Measurements from ENCODE around the gene CLSTN2. TPM values are rescaled to one million over a fixed set of nuclear protein-coding genes. Genes with fewer than 3 reads are reported as not detected.

The CLSTN2 gene
- total and polyA plus RNA-seq, 10 donors = 0.02 to 0.22 (median 0.13) TPM; not detected in 1

DNA sequence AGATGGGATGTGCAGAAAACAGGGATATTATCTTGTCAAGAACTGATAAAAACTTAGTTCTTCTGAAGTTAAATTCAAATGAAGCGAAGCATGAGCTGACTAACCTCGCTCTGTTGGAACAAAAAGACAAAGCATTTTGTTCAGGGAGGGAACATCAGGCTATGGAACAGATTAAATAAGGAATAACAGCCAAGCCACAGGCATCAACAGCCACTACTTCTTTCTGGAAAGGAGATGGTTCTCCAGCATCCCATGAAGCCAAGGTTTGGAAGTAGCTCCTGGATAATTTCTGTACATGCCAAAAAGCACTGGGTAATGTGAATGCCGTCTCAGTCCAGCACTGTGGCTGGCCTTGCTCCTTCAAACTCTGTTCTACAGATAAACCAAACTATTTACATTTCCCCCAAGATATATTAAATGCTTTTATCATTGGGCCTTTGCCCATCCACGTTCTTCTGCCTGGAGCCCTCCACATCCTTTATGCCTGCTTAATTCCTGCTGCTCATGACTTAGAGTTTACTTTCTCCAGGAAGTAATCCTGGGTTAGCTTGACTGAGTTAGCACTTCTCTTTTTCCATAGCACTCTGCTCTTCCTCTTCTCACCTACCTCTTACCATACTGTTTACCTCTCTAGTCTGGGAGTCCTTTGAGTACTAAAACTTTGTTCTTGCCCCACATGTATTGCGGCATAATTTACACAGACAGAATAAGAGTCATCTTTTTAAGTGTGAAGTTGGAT is 232.0 kb downstream of the CLSTN2 start:
- intact Hi-C loops (cut with DNase I; ENCODE audit: low total_unique reads) = no loop called here
- no peak overlapping the region for H3K4me3 ChIP-seq
- no peak overlapping the region for H3K27ac ChIP-seq
- H3K4me1 ChIP-seq = no peaks in the 10 kb centered on the region
- DNase-seq = no peak
- H3K9me3 ChIP-seq = peaks cover 0 to 10% (median 0%) of the 10 kb centered on the region in 8 donors
- no peaks in the 10 kb centered on the region for H3K36me3 ChIP-seq
- no peaks in the 10 kb centered on the region for H3K27me3 ChIP-seq (replicated peaks in 1 of 7)
- 77 to 87% (median 79%) methylated on average over 4 to 5 of the region's 5 CpGs for WGBS, 5 donors
- TF ChIP-seq, protein P1, sequence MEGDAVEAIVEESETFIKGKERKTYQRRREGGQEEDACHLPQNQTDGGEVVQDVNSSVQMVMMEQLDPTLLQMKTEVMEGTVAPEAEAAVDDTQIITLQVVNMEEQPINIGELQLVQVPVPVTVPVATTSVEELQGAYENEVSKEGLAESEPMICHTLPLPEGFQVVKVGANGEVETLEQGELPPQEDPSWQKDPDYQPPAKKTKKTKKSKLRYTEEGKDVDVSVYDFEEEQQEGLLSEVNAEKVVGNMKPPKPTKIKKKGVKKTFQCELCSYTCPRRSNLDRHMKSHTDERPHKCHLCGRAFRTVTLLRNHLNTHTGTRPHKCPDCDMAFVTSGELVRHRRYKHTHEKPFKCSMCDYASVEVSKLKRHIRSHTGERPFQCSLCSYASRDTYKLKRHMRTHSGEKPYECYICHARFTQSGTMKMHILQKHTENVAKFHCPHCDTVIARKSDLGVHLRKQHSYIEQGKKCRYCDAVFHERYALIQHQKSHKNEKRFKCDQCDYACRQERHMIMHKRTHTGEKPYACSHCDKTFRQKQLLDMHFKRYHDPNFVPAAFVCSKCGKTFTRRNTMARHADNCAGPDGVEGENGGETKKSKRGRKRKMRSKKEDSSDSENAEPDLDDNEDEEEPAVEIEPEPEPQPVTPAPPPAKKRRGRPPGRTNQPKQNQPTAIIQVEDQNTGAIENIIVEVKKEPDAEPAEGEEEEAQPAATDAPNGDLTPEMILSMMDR (IDR thresholded peaks at IDR 0.05 in 8 of 11, conservative IDR thresholded peaks at IDR 0.05 in 3 of 11) = no peak
- TF ChIP-seq POLR2AphosphoS5 (IDR thresholded peaks at IDR 0.05) = no peak
- TF ChIP-seq POLR2A (IDR thresholded peaks at IDR 0.05) = no peak

DNA sequence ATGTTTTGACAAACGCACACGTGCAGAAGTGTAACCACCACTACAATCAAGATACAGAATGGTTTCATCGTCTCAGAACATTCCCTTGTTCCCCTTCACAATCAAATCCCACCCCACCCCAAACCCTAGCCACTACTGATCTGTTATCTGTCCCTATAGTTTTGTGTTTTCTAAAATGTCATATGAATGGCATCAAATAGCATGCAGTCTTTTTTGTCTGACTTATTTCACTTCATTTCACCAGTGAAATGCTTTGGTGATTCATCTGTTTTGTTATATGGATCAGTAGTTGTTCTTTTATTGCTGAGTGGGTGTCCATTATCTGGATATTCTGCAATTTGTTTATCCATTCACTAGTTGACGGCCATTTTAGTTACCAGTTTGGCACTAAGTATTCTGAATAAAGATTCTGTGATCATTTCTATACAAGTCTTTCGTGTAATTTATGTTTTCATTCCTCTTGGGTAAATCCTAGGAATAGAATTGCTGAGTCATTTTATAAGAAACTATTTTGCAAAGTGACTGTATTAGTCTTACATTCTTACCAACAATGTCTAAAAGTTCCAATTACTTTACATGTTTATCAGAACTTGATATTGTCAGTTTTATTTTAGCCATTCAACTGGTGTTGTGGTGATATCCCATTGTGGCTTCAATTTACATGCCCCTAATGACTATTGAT is 232.8 kb downstream of the CLSTN2 start:
- Histone ChIP-seq H3K27me3 (replicated peaks in 1 of 7) (no peaks in the 10 kb centered on the region), H3K36me3 (no peaks in the 10 kb centered on the region), H3K4me1 (no peaks in the 10 kb centered on the region), H3K4me3 (no peak overlapping the region), H3K27ac (no peak overlapping the region), H3K9me3 (peaks cover 0 to 10% (median 0%) of the 10 kb centered on the region in 8 donors)
- DNase-seq = no peak
- 82 to 89% (median 84%) methylated on average over 5 of the region's 5 CpGs for WGBS, 5 donors
- TF ChIP-seq, protein P1 (IDR thresholded peaks at IDR 0.05 in 8 of 11, conservative IDR thresholded peaks at IDR 0.05 in 3 of 11) = no peak
- TF ChIP-seq POLR2A (IDR thresholded peaks at IDR 0.05) = no peak
- no peak for TF ChIP-seq POLR2AphosphoS5 (IDR thresholded peaks at IDR 0.05)
- intact Hi-C loops (cut with DNase I; ENCODE audit: low total_unique reads) = no loop called here

DNA sequence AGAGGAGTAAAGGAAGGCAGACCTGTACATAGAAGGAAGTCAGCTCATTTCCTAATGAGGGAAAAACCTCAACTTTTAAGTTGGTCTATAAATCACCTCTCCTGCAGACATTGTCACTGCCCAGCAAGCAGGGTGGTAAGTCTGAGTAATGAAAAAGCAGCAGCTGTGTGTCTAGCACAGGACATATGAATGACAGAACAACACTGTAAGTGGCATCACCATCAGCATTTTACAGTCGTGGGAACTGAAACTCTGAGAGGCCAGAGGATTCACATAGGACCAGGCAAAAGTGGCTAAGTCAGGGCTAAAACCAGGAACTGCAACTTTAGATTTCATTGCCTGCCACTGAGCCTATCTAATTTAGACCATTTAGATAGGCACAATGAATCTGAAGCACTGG is 235.6 kb downstream of the CLSTN2 start:
- 0 to 44% (median 13%) methylated on average over 1 of the region's 1 CpG for WGBS, 5 donors
- Histone ChIP-seq H3K27me3 (replicated peaks in 1 of 7) (no peaks in the 10 kb centered on the region), H3K4me1 (no peaks in the 10 kb centered on the region), H3K36me3 (no peaks in the 10 kb centered on the region), H3K9me3 (peaks cover 0 to 10% (median 0%) of the 10 kb centered on the region in 8 donors), H3K27ac (no peak overlapping the region), H3K4me3 (no peak overlapping the region)
- DNase-seq = no peak
- intact Hi-C loops (cut with DNase I; ENCODE audit: low total_unique reads) = no loop called here
- TF ChIP-seq POLR2A (IDR thresholded peaks at IDR 0.05) (no peak), POLR2AphosphoS5 (IDR thresholded peaks at IDR 0.05) (no peak)
- TF ChIP-seq, protein P1 (IDR thresholded peaks at IDR 0.05 in 8 of 11, conservative IDR thresholded peaks at IDR 0.05 in 3 of 11) = no peak

DNA sequence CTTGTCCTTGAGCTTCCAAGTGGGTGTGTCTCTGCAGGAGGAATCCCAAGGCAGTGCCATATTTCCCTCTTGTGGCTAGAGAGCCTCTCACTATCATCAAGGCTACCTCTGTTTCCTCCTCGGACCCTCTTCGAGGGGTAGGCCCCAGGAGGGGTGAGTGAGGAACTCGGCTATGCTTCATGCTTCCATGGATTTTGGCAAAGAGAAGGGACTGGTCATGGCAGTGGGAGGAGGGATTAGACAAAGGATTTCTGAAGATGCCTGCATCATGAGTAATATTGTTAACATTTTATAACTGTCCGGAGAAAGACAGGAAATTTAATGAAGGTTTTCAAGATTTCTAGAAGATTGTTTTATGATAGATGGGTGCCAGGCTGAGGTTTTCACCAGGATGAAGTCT is 241.5 kb downstream of the CLSTN2 start:
- TF ChIP-seq POLR2A (IDR thresholded peaks at IDR 0.05) = no peak
- TF ChIP-seq, protein P1 (IDR thresholded peaks at IDR 0.05 in 8 of 11, conservative IDR thresholded peaks at IDR 0.05 in 3 of 11) = no peak
- no peak for TF ChIP-seq POLR2AphosphoS5 (IDR thresholded peaks at IDR 0.05)
- Histone ChIP-seq H3K27ac (no peak overlapping the region), H3K4me1 (no peaks in the 10 kb centered on the region), H3K4me3 (no peak overlapping the region), H3K27me3 (replicated peaks in 1 of 7) (no peaks in the 10 kb centered on the region), H3K36me3 (no peaks in the 10 kb centered on the region), H3K9me3 (no peaks in the 10 kb centered on the region)
- WGBS, 5 donors = 56 to 88% (median 76%) methylated on average over 4 of the region's 4 CpGs
- no peak for DNase-seq
- intact Hi-C loops (cut with DNase I; ENCODE audit: low total_unique reads) = no loop called here
